Stimulated activated CD4-positive, alpha-beta T cell treated with anti-CD3 and anti-CD28 coated beads, Interleukin-12 subunit alpha, Interleukin-12 subunit beta, amount 100 ng/mL, for 24 hours (primary cell): Measurements from ENCODE around the gene ZNF385B.
"Not testable (repeated sequence)": the region's sequence is repeated elsewhere in the genome, so short reads cannot be mapped to it uniquely, and the experiment has no call there.

Experiments used
- DNase-seq, 2 experiments: peaks; one replicate each; pipeline ENCODE4 v3.0.0-alpha.2; 2020; ENCODE audit warnings: low read depth in 2 of 2

Gene ZNF385B

DNA sequence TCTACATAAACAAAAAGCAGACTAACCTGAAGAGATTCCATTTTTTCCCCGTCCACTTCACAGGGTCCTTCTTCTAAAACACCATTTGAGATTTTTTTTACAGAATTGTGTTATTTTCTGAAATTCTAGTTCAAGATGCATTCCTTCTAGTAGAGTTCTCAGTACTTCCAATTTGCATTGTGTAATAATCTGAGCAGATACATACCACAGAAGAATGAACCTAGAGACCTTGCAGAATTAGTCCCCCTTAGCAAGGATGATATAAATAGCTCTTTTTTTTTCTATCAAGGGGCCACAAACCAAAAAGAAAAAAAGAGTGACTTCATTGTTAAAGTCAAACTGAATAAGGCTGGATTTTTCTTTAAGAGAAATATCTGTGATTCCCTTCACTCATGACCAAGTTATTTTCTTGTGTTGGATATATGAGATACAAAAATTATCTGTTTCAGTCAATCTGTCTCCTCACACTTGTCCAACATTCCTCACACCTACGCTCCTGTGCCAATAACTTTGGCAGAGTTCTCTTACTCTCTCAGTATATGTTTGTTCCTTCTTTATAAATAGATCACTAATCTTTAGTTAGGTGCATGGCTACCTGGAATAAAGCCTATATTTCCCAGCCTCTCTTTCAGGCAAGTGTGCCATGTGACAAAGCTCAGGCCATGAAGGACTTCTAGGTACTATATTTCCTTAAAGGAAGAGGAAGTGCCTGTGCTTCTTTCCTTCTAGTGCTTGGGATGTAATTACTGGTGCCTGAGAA, 183.5 kb downstream of the ZNF385B start:
- DNase-seq = no peak

DNA sequence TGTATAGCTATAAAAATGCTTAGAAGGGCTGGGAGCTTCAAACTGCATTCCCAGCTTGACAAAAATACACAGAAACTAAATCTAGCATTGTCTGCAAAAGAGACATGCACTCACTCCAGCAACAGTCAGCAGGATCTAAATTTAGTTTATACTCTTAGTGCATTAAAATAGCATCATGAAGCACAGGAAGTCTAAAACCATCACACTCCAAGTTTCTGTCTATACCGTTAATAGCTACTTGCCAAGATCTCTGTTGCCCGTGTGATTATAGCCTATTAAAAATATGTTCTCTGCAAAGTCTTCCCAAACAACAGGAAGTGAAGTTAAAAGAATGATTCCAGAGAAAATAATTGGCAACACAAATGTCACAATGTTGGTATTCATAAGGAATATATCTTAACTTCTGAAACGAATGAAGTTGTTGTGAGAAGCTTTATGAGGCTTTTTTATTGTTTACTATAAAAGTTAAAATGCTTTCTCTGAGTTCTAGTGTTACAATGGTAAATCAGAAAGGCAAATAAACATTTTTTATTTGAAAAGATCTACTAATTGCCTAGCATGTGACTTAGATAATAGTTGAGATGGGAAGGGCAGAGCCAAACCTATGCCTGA, 184.2 kb downstream of the ZNF385B start:
- DNase-seq = no peak

- DNase-seq = no peak
These were observed 186.0 kb downstream of the ZNF385B start for GRCh38 chr2:179675435-179675834.

GRCh38 chr2:179671043-179671981, 190.1 kb downstream of the ZNF385B start:
- DNase-seq = no peak

DNA sequence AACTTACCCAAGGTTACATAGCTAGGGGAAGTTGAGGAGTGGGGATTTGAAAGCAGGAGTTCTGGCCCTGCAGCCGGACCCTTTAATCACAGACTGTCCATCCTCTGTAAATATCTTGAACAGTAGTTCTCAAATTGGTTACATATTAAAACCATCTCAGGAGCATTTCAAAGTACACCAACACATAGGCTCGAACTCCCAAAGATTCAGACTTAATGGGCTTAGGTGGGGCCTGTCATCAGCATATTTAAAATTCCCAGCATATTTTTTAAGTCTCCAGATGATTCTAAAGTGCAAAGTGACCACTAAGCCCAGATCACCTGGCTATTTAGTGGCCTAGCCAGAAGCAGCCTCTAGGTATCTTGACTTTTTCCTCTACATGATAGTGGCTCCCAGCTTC, 192.2 kb downstream of the ZNF385B start:
- no peak for DNase-seq

DNA sequence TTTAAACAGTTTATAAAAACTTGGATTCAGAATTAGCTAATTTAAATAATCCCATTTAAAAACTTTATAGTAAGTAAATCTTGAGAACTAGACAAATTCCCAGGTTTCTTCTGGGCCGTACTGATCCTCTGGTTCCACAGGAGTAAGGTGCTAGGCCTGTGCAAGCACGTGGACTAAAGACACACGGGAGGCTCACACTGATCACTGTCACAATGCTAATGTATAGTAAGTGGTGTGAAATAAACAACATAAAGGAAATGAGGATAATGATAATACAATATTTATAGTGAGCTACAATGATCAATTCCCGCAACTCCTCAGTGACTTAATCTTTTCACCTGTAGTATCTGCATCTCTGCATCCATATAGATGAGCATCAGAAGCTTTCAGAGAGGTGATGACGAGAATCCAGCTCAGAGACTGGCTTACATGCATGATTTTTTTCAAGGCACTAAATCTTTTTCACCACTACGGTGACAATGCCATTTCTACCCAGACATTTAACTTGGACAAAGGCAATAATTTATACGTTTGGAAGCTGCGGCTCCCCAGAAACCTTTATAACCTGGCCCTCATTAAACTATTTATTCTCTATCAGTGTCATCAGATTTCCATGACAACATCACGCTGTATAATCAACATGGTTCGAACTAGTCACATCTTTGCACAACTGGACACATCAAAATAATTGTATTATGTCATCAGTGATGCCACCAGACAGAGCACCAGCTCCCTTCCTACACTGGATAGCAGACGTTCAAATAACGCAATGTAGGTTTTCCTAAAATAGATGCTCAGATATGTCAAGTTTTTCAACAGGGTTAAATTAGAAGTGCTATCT, 196.2 kb downstream of the ZNF385B start:
- no peak for DNase-seq

DNA sequence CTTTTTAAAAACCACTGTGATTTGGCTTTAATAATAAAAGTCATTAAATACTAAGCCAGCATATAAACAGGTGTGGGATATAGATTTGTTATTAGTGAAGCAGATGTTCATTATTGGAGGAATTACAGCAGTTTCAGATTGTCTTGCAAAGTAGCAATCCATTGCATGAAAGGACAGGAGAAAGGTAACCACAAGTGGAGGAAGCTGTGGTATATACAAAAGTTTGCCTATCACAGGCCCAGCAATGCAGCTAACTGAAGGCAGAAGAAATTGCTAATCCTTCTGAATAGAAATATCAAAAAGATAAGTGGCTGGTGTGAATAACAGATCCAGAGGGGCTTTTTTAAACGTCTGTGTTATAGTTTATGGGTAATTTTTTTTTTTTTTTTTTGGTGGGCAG, 199.4 kb downstream of the ZNF385B start:
- DNase-seq = no peak

DNA sequence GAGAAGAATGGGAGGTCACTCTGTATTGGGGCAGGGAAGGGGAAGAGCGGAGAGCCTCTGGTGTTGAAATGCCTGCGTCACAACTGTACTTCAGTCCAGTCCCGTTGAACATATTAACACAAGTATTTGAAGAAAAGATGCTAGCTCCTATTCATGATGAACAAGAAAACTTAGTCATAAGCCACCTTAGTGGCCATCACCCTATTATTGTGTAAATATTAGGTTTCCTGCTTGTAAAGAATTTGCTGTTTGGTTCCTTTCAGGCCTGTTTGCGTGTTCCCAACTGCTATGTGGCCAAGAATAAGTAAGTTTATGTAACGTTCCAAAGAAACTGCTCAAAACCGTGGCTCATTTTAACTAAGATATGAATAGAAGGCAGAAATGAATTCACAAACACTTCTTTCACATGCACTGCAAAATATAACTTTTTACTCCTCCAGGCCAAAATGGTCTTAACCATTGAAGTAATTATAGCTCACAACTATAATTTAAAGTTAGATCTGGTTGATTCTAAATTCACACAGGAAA, 204.3 kb downstream of the ZNF385B start:
- no peak for DNase-seq

DNA sequence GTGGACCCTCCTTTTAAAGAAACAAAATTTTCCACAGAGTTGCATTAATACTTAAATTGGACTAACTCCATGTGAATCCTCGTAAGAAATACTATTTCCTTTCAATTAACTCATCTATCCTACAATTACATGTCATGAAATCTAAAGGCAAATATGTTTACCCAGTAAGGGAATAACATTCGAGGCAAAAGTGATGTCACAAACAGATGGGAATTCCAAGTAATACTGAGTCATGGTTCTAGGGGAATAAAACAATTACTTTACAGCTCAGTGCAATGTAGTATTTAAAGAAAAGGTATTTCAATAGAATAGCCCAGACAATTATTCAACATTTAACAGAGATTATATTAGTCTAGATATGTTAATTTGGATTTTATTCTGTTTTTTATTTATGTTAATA, 205.8 kb downstream of the ZNF385B start:
- DNase-seq = no peak

- no peak for DNase-seq
These were observed 206.6 kb downstream of the ZNF385B start for GRCh38 chr2:179654806-179655205.

DNA sequence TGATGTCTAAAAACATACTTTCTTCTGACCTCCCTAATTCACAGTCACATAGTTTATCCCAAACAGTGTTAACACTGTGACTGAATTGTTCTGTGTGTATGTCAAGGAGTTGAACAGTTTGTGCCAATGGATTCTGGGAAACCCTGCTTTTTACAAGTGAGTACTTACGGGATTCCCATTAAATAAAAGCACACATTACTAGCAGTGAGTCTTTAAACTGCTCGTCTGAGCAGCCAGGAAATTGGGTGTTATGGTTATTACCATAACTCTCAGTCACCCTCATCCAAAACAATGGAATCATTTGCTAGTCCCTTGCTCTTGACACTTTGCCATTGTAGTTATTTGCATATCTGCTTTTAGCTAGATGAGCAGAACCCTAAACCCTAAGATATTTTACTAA, 209.1 kb downstream of the ZNF385B start:
- no peak for DNase-seq

DNA sequence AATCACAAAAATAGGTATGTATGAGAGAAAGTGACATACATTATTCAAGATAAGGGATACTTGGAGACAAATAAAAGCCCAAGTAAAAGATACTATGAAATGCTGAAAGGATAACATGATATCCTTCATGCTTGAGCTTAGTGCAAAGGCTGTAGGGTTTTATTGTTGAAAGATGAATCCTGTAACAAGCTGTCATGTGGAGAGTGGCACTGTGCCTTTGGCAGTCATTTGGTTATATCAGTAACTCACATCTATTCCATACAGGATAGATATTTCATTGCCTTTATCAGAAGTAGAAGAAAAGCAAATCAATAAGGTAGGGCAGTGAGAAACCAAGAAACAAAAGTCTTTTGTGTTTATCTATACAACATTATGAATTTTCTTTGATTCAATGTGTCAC, 211.0 kb downstream of the ZNF385B start:
- DNase-seq = no peak

- DNase-seq = no peak
These were observed 214.4 kb downstream of the ZNF385B start for GRCh38 chr2:179646862-179647587.

DNA sequence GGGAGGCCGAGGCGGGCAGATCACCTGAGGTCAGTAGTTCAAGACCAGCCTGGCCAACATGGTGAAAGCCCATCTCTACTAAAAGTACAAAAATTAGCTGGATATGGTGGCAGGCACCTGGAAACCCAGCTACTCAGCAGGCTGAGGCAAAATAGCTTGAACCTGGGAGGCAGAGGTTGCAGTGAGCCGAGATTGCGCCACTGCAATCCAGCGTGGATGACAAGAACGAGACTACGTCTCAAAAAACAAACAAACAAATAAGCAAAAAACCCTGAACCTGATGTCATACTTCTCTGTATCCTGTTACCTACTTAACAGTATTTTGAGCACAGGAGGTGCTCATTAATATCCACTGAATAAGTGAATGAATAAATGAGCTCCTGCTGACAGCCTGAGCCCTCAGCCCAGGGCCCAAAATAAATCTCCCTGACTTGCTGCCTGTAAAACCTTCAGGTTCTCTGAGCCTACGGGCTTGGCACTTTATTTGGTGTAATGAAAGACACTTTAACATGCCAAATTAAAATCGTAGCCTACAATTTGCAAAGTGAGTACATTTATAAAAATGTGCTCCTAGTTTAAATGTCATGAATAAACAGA, 215.1 kb downstream of the ZNF385B start:
- no peak for DNase-seq

GRCh38 chr2:179645047-179645446, 216.4 kb downstream of the ZNF385B start:
- DNase-seq = no peak

DNA sequence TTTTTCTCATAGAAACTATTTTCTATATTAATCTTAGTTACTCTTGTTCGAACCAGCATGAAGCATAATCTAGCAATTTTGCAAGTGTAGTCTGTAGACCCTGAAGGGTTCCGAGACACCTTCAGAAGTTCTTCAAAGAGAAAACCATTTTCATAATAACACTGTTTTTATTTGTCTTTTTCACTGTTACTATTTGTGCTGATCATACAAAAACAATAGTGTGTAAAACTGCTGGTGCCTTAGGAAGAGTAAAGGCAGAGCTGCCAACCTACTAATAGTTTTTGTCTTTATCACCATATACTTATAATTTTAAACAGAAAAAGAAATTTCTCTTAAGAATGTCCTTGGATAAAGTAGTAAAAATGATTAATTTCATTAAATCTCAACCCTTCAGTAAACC, 218.9 kb downstream of the ZNF385B start:
- no peak for DNase-seq

DNA sequence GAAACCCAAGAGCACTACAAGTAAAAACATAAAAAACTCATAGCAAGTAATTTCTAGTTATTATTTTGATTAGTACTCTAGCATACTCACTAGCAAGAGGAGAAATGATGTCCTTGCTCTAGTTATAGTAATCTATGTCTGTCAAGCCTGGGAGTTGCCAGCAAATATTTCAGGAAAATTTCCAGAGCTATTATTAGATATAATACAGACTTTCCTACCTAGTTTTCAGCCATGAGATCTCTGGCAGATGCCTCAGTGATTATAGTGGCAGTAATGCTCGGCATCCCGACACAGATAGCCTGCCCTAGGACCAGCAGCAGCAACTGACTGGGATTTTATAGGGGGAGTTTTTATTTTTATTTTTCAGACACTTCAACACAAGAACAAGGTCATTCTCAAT, 224.4 kb downstream of the ZNF385B start:
- DNase-seq = no peak

DNA sequence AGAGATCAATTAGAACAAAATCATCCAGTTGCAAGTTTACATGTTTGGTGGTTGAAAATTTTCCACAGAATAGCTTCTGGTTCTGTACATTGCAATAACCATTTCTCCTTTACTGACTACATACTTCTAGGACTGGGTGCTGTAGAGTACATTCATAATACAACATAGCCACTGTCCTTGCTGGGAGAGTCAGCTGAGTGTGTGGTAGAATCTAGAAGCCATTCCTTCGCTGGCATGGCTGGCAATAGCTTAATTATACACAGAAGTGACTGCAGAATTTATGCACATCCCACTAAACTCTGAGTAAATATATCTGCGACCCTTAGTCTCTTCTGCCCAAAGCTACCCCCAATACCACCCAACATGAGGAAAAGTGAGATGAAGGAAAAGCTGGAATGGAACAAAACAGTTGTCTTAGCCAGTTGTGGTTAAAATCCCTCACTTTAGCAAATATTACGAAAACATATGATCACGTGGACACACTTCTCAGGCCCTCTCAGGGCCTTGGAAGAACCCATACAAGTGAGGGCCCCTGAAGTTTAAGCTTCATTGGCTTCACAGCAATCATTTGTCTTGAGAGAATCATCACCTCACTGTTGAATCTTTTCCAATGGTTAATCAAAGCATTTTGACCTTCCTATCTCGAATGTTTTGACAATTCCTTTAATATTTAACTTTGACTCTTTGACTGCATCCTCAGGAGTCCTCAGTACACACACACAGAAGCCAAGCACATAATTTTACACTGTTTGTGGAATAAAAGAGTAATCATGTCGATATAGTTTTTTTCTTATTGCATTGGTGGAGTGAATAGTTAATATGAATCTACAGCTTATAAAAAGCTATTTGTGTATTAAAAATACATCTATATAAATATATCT, 225.1 kb downstream of the ZNF385B start:
- no peak for DNase-seq

DNA sequence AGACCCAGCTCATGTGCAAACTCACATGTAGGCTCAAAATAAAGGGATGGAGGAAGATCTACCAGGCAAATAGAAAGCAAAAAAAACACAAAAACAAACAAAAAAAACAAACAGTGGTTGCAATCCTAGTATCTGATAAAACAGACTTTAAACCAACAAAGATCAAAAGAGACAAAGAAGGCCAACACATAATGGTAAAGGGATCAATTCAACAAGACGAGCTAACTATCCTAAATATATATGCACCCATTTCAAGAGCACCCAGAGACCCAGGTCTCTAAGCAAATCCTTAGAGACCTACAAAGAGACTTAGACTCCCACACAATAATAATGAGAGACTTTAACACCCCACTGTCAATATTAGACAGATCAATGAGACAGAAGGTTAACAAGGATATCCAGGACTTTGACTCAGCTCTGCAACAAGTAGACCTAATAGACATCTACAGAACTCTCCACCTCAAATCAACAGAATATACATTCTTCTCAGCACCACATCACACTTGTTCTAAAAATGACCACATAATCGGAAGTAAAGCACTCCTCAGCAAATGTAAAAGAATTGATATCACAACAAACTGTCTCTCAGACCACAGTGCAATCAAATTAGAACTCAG, 229.5 kb downstream of the ZNF385B start:
- not testable (repeated sequence) for DNase-seq
